Measurements from ENCODE around the gene SNX8.

Gene SNX8

GRCh38 chr7:2299870-2300512, 14.2 kb downstream of the SNX8 start:
- no peak for DNase-seq (ENCODE audit: low read depth)
- no peak overlapping the region for H3K4me3 ChIP-seq (ENCODE audit: low read length)
- TF ChIP-seq CTCF (conservative IDR thresholded peaks at IDR 0.05; ENCODE audit: low read depth, low read length) = no peak

- no peak overlapping the region for H3K4me3 ChIP-seq (ENCODE audit: low read length)
- DNase-seq (ENCODE audit: low read depth) = no peak
- TF ChIP-seq CTCF (conservative IDR thresholded peaks at IDR 0.05; ENCODE audit: low read depth, low read length) = no peak
These were observed 15.0 kb downstream of the SNX8 start for GRCh38 chr7:2299131-2299829.

GRCh38 chr7:2296832-2297231, 17.4 kb downstream of the SNX8 start:
- no peak for DNase-seq (ENCODE audit: low read depth)
- H3K4me3 ChIP-seq (ENCODE audit: low read length) = no peak overlapping the region
- TF ChIP-seq CTCF (conservative IDR thresholded peaks at IDR 0.05; ENCODE audit: low read depth, low read length) = no peak

- no peak for TF ChIP-seq CTCF (conservative IDR thresholded peaks at IDR 0.05; ENCODE audit: low read depth, low read length)
- no peak for DNase-seq (ENCODE audit: low read depth)
- H3K4me3 ChIP-seq (ENCODE audit: low read length) = no peak overlapping the region
These were observed 18.2 kb downstream of the SNX8 start for GRCh38 chr7:2295936-2296620.

- TF ChIP-seq CTCF (conservative IDR thresholded peaks at IDR 0.05; ENCODE audit: low read depth, low read length) = no peak
- no peak overlapping the region for H3K4me3 ChIP-seq (ENCODE audit: low read length)
- DNase-seq (ENCODE audit: low read depth) = no peak
These were observed 23.4 kb downstream of the SNX8 start for GRCh38 chr7:2290877-2291276.

GRCh38 chr7:2289621-2290020, 24.6 kb downstream of the SNX8 start:
- no peak for DNase-seq (ENCODE audit: low read depth)

More at GRCh38 chr7:2289621-2290020, 24.6 kb downstream of the SNX8 start:
- no peak for TF ChIP-seq CTCF (conservative IDR thresholded peaks at IDR 0.05; ENCODE audit: low read depth, low read length)
- H3K4me3 ChIP-seq (ENCODE audit: low read length) = no peak overlapping the region

Data from retinal pigment epithelial cell (primary cell).